Measurements from ENCODE around the gene CEP290.

Gene CEP290

GRCh38 chr12:88011755-88012154 is 130.1 kb downstream of the CEP290 start:
- H3K4me1 ChIP-seq (ENCODE audit: insufficient read depth, low read length): no peaks in the 10 kb centered on the region
- H3K4me3 ChIP-seq (ENCODE audit: low read length): no peak overlapping the region
- H2AFZ ChIP-seq (ENCODE audit: low read depth, low read length): no peak overlapping the region
- no peaks in the 10 kb centered on the region for H3K36me3 ChIP-seq (ENCODE audit: insufficient read depth, low read length)
- H3K9me3 ChIP-seq (ENCODE audit: low read length): no peaks in the 10 kb centered on the region
- no peaks in the 10 kb centered on the region for H3K27me3 ChIP-seq (ENCODE audit: insufficient read depth, low read length)

- H2AFZ ChIP-seq (ENCODE audit: low read depth, low read length): no peak overlapping the region
- no peak overlapping the region for H3K4me3 ChIP-seq (ENCODE audit: low read length)
- no peaks in the 10 kb centered on the region for H3K4me1 ChIP-seq (ENCODE audit: insufficient read depth, low read length)
- H3K9me3 ChIP-seq (ENCODE audit: low read length): no peaks in the 10 kb centered on the region
- H3K36me3 ChIP-seq (ENCODE audit: insufficient read depth, low read length): no peaks in the 10 kb centered on the region
- H3K27me3 ChIP-seq (ENCODE audit: insufficient read depth, low read length): no peaks in the 10 kb centered on the region
Measured at GRCh38 chr12:88006351-88006750, 135.5 kb downstream of the CEP290 start.

GRCh38 chr12:88001327-88001726 is 140.6 kb downstream of the CEP290 start:
- H3K9me3 ChIP-seq (ENCODE audit: low read length): no peaks in the 10 kb centered on the region
- no peak overlapping the region for H3K4me3 ChIP-seq (ENCODE audit: low read length)
- H2AFZ ChIP-seq (ENCODE audit: low read depth, low read length): no peak overlapping the region
- no peaks in the 10 kb centered on the region for H3K36me3 ChIP-seq (ENCODE audit: insufficient read depth, low read length)
- H3K27me3 ChIP-seq (ENCODE audit: insufficient read depth, low read length): no peaks in the 10 kb centered on the region
- no peaks in the 10 kb centered on the region for H3K4me1 ChIP-seq (ENCODE audit: insufficient read depth, low read length)
